GM12801 (cell line): ENCODE data around the gene TRIM37.

ENCODE experiments used
- CTCF ChIP-seq: IDR thresholded peaks from one replicate; pipeline ENCODE4 v1.5.1; 2011; ENCODE audit warnings: control low read depth; ENCODE audit not compliant: insufficient read length; ENCODE audit errors: extremely low read depth

TRIM37 gene

GRCh38 chr17:58998871-58999270 is 107.8 kb downstream of the TRIM37 start:
- TF ChIP-seq CTCF = no peak

GRCh38 chr17:58997756-58998553 is 108.7 kb downstream of the TRIM37 start:
- TF ChIP-seq CTCF = no peak

GRCh38 chr17:58996968-58997367 is 109.7 kb downstream of the TRIM37 start:
- no peak for TF ChIP-seq CTCF

GRCh38 chr17:58995247-58995940 is 111.3 kb downstream of the TRIM37 start:
- no peak for TF ChIP-seq CTCF

GRCh38 chr17:58993311-58993710 is 113.4 kb downstream of the TRIM37 start:
- no peak for TF ChIP-seq CTCF

GRCh38 chr17:58991718-58992331 is 114.9 kb downstream of the TRIM37 start:
- no peak for TF ChIP-seq CTCF

GRCh38 chr17:58989629-58990028 is 117.1 kb downstream of the TRIM37 start:
- TF ChIP-seq CTCF = no peak
